Keratinocyte (primary cell): Measurements from ENCODE around the gene NLGN3. TPM values are rescaled to one million over a fixed set of nuclear protein-coding genes. Genes with fewer than 3 reads are reported as not detected.
A peak's percentile ranks its signal among the peaks of the same experiment; 100 is the strongest.
"Not testable (repeated sequence)": the region's sequence is repeated elsewhere in the genome, so short reads cannot be mapped to it uniquely, and the experiment has no call there.

Experiments
- DNase-seq: peaks from one replicate; pipeline ENCODE4 v3.0.0-alpha.2; 2011; ENCODE audit warnings: low read depth, missing footprints, low spot score
- FAIRE-seq: peaks from 2 replicates; lab custom pipeline; 2011; peaks lifted over from hg19 to GRCh38; lab: Jason Lieb, UNC
- H2AFZ ChIP-seq: 2 replicates; pipeline ENCODE4 v1.6.0; 2012; ENCODE audit warnings: low read length, control low read depth, inconsistent platforms; ENCODE audit not compliant: control insufficient read depth
- H3K27ac ChIP-seq: 2 replicates; pipeline ENCODE4 v1.5.1; 2011; ENCODE audit warnings: low read length; ENCODE audit not compliant: control insufficient read depth, insufficient read depth
- H3K27me3 ChIP-seq: 3 replicates; pipeline ENCODE4 v1.6.0; 2011; ENCODE audit warnings: low read length; ENCODE audit not compliant: control insufficient read depth, insufficient read depth; ENCODE audit errors: extremely low read depth
- H3K36me3 ChIP-seq, 2 experiments: 2 replicates in 1 of 2; 3 replicates in 1 of 2; pipeline ENCODE4 v1.5.1; 2011; ENCODE audit warnings: low read length in 2 of 2, mild to moderate bottlenecking in 1 of 2; ENCODE audit not compliant: control insufficient read depth in 2 of 2, insufficient read depth in 2 of 2; ENCODE audit errors: extremely low read depth in 1 of 2
- H3K4me1 ChIP-seq: 3 replicates; pipeline ENCODE4 v1.5.1; 2011; ENCODE audit warnings: low read length; ENCODE audit not compliant: control insufficient read depth, insufficient read depth; ENCODE audit errors: extremely low read depth
- H3K4me2 ChIP-seq: 3 replicates; pipeline ENCODE4 v1.6.0; 2011; ENCODE audit warnings: low read depth, low read length; ENCODE audit not compliant: control insufficient read depth, insufficient read depth; ENCODE audit errors: extremely low read depth
- H3K4me3 ChIP-seq, 3 experiments: fragments of 200-600 bp in 1 of 3; sonication (generic) in 1 of 3; 2 replicates in 2 of 3; 3 replicates in 1 of 3; pipeline ENCODE4 v1.5.1; 2011 to 2016; ENCODE audit warnings: low read length in 3 of 3, mild to moderate bottlenecking in 3 of 3, control low read depth in 2 of 3, inconsistent platforms in 1 of 3, low read depth in 1 of 3, mixed read lengths in 1 of 3, mixed run types in 1 of 3, moderate library complexity in 1 of 3; ENCODE audit not compliant: control insufficient read depth in 2 of 3, insufficient read depth in 2 of 3; ENCODE audit errors: extremely low read depth in 1 of 3
- H3K79me2 ChIP-seq: 2 replicates; pipeline ENCODE4 v1.6.0; 2012; ENCODE audit warnings: low read length; ENCODE audit not compliant: control insufficient read depth, insufficient read depth
- H3K9ac ChIP-seq: 3 replicates; pipeline ENCODE4 v1.6.0; 2011; ENCODE audit warnings: low read length; ENCODE audit not compliant: control insufficient read depth, insufficient read depth; ENCODE audit errors: extremely low read depth
- H3K9me1 ChIP-seq: 3 replicates; pipeline ENCODE4 v1.6.0; 2011; ENCODE audit warnings: low read length; ENCODE audit not compliant: control insufficient read depth, insufficient read depth; ENCODE audit errors: extremely low read depth
- H3K9me3 ChIP-seq: 2 replicates; pipeline ENCODE4 v1.5.1; 2012; ENCODE audit warnings: low read depth, low read length; ENCODE audit not compliant: control insufficient read depth
- H4K20me1 ChIP-seq: 3 replicates; pipeline ENCODE4 v1.6.0; 2011; ENCODE audit warnings: low read length; ENCODE audit not compliant: control insufficient read depth, insufficient read depth; ENCODE audit errors: extremely low read depth
- EZH2 ChIP-seq: IDR thresholded peaks from one replicate; pipeline ENCODE4 v1.6.1; 2012; ENCODE audit warnings: inconsistent platforms, mild to moderate bottlenecking, low read length, moderate library complexity
- dilution Hi-C: fragments of 300-500 bp; cut with MboI; formaldehyde crosslinking; loops from one replicate; pipeline ENCODE4 v1.7.0; 2020; ENCODE audit warnings: low sequenced_read_pairs; ENCODE audit not compliant: extremely low pct_ligation_motif_present
- polyA plus RNA-seq, 5 experiments: library from polyadenylated mRNA; depleted of rRNA in 3 of 5; stranded (reverse) in 3 of 5; stranded (forward) in 1 of 5; unstranded in 1 of 5; fragments of >200 nt; gene quantifications; 1 replicate in 1 of 5; 2 replicates in 3 of 5; 3 replicates in 1 of 5; pipeline versions ENCODE4 v1.2.1 to v1.2.3, GENCODE V29; 2011 to 2012; ENCODE audit warnings: missing spikeins in 2 of 5, low read depth in 1 of 5, low replicate concordance in 1 of 5
- TF ChIP-seq, protein P1 (sequence below), 3 experiments: IDR thresholded peaks in 1 of 3; conservative IDR thresholded peaks in 1 of 3; optimal IDR thresholded peaks in 1 of 3; 2 replicates in 2 of 3; 3 replicates in 1 of 3; pipeline versions ENCODE3 to v1.5.1; 2011; ENCODE audit warnings: low read length in 3 of 3, mild to moderate bottlenecking in 3 of 3, moderate library complexity in 2 of 3, control low read depth in 1 of 3, inconsistent platforms in 1 of 3; ENCODE audit not compliant: insufficient read depth in 2 of 3; ENCODE audit errors: extremely low read depth in 1 of 3

The NLGN3 gene
- polyA plus RNA-seq, 1 donor (not counting 4 experiments of a cell fraction or from before 2014, with no cell fraction given) = 0.05 TPM

GRCh38 chrX:71177327-71177726, 32.7 kb downstream of the NLGN3 start:
- no peak overlapping the region for H3K27ac ChIP-seq
- dilution Hi-C loops = no loop called here
- H3K36me3 ChIP-seq = no peaks in the 10 kb centered on the region
- TF ChIP-seq, protein P1, sequence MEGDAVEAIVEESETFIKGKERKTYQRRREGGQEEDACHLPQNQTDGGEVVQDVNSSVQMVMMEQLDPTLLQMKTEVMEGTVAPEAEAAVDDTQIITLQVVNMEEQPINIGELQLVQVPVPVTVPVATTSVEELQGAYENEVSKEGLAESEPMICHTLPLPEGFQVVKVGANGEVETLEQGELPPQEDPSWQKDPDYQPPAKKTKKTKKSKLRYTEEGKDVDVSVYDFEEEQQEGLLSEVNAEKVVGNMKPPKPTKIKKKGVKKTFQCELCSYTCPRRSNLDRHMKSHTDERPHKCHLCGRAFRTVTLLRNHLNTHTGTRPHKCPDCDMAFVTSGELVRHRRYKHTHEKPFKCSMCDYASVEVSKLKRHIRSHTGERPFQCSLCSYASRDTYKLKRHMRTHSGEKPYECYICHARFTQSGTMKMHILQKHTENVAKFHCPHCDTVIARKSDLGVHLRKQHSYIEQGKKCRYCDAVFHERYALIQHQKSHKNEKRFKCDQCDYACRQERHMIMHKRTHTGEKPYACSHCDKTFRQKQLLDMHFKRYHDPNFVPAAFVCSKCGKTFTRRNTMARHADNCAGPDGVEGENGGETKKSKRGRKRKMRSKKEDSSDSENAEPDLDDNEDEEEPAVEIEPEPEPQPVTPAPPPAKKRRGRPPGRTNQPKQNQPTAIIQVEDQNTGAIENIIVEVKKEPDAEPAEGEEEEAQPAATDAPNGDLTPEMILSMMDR (optimal IDR thresholded peaks at IDR 0.05 in 1 of 3, IDR thresholded peaks at IDR 0.05 in 1 of 3, conservative IDR thresholded peaks at IDR 0.05 in 1 of 3; ENCODE audit: extremely low read depth in 1 of 3, insufficient read depth in 2 of 3, low read length in 3 of 3) = no peak
- TF ChIP-seq EZH2 = no peak
- no peak overlapping the region for H3K9ac ChIP-seq
- no peaks in the 10 kb centered on the region for H3K79me2 ChIP-seq
- H3K9me3 ChIP-seq = no peaks in the 10 kb centered on the region
- no peak overlapping the region for H3K4me2 ChIP-seq
- DNase-seq (no peak), FAIRE-seq (no peak)
- no peaks in the 10 kb centered on the region for H3K4me1 ChIP-seq
- H3K4me3 ChIP-seq = no peak overlapping the region
- no peaks in the 10 kb centered on the region for H3K9me1 ChIP-seq
- H3K27me3 ChIP-seq = no peaks in the 10 kb centered on the region
- H4K20me1 ChIP-seq = no peaks in the 10 kb centered on the region
- no peak overlapping the region for H2AFZ ChIP-seq

GRCh38 chrX:71178908-71179307, 34.3 kb downstream of the NLGN3 start:
- H3K9ac ChIP-seq = no peak overlapping the region
- no peak overlapping the region for H3K4me3 ChIP-seq
- no peak overlapping the region for H3K27ac ChIP-seq
- DNase-seq = no peak
- no peaks in the 10 kb centered on the region for H4K20me1 ChIP-seq
- no peak overlapping the region for H3K4me2 ChIP-seq
- no peaks in the 10 kb centered on the region for H3K27me3 ChIP-seq
- H3K9me3 ChIP-seq = no peaks in the 10 kb centered on the region
- dilution Hi-C loops = no loop called here
- H3K4me1 ChIP-seq = no peaks in the 10 kb centered on the region
- no peaks in the 10 kb centered on the region for H3K9me1 ChIP-seq
- no peaks in the 10 kb centered on the region for H3K36me3 ChIP-seq
- FAIRE-seq = no peak
- no peaks in the 10 kb centered on the region for H3K79me2 ChIP-seq
- no peak for TF ChIP-seq EZH2
- TF ChIP-seq, protein P1 (optimal IDR thresholded peaks at IDR 0.05 in 1 of 3, IDR thresholded peaks at IDR 0.05 in 1 of 3, conservative IDR thresholded peaks at IDR 0.05 in 1 of 3; ENCODE audit: extremely low read depth in 1 of 3, insufficient read depth in 2 of 3, low read length in 3 of 3) = peak; percentile 67 to 74 (median 67)
- H2AFZ ChIP-seq = no peak overlapping the region

DNA sequence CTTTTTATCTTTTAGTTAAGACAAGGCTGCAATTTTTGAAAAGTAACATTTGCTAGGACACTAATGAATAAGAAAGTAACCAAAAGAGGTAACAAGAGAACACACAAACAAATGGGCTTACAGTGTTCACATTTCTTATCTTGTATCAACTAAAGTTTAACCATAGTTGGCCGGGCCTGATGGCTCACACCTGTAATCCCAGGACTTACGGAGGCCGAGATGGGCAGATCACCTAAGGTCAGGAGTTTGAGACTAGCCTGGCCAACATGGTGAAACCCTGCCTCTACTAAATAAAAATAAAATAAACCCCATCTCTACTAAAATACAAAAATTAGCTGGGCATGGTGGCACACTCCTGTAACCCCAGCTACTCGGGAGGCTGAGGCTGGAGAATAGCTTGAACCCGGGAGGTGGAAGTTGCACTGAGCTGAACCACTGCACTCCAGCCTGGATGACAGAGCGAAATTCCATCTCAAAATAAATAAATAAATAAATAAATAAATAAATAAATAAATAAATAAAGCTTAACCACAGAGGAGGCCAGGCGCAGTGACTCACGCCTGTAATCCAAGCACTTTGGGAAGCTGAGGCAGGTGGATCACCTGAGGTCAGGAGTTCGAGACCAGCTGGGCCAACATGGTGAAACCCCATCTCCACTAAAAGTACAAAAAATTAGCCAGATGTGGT, 36.1 kb downstream of the NLGN3 start:
- H3K27ac ChIP-seq, H3K79me2 ChIP-seq, H3K9ac ChIP-seq, H2AFZ ChIP-seq, DNase-seq, H3K4me1 ChIP-seq, H3K4me2 ChIP-seq, H3K27me3 ChIP-seq, H4K20me1 ChIP-seq, H3K36me3 ChIP-seq, FAIRE-seq, H3K9me1 ChIP-seq, H3K4me3 ChIP-seq, dilution Hi-C loops, H3K9me3 ChIP-seq: not testable (repeated sequence)
